HepG2 (cell line): ENCODE results near the gene P2RX6. TPM values are rescaled to one million over a fixed set of nuclear protein-coding genes. Genes with fewer than 3 reads are reported as not detected.
A peak's percentile ranks its signal among the peaks of the same experiment; 100 is the strongest.

Experiments used
- BCL3 ChIP-seq: sonication (generic); formaldehyde crosslinking; IDR thresholded peaks from 2 replicates; pipeline ENCODE4 v1.5.1; 2020; ENCODE audit warnings: mild to moderate bottlenecking, missing genetic modification reagents, moderate library complexity
- BRF2 ChIP-seq: sonication (generic); formaldehyde crosslinking; IDR thresholded peaks from 2 replicates; pipeline ENCODE4 v1.8.1; 2022; ENCODE audit warnings: mild to moderate bottlenecking, missing genetic modification reagents
- FOXP4 ChIP-seq: sonication (generic); formaldehyde crosslinking; IDR thresholded peaks from 2 replicates; pipeline ENCODE4 v1.4.0; 2020; ENCODE audit warnings: missing genetic modification reagents
- GMEB2 ChIP-seq: IDR thresholded peaks from 2 replicates; pipeline ENCODE4 v1.6.1; 2016; ENCODE audit warnings: missing biosample characterization, missing genetic modification reagents, low read depth
- IKZF5 ChIP-seq: IDR thresholded peaks from 2 replicates; pipeline ENCODE4 v1.6.1; 2018; ENCODE audit warnings: missing genetic modification reagents, mild to moderate bottlenecking, missing compliant biosample characterization
- KDM4B ChIP-seq: sonication (generic); formaldehyde crosslinking; IDR thresholded peaks from 2 replicates; pipeline ENCODE4 v1.4.0; 2020; ENCODE audit warnings: missing genetic modification reagents
- KLF6 ChIP-seq: IDR thresholded peaks from 2 replicates; pipeline ENCODE4 v1.8.0; 2016; ENCODE audit warnings: missing biosample characterization, missing genetic modification reagents
- MIER3 ChIP-seq: IDR thresholded peaks from 2 replicates; pipeline ENCODE4 v1.6.1; 2016; ENCODE audit warnings: missing compliant biosample characterization, borderline replicate concordance
- NR0B2 ChIP-seq: sonication (generic); formaldehyde crosslinking; IDR thresholded peaks from 2 replicates; pipeline ENCODE4 v1.4.0; 2020; ENCODE audit warnings: mild to moderate bottlenecking, missing genetic modification reagents
- POLR2G ChIP-seq: fragments of 200-400 bp; formaldehyde crosslinking; IDR thresholded peaks from 2 replicates; pipeline ENCODE4 v1.6.1; 2018; ENCODE audit warnings: mild to moderate bottlenecking, low read depth, low read length, moderate library complexity
- REPIN1 ChIP-seq: sonication (generic); formaldehyde crosslinking; IDR thresholded peaks from 2 replicates; pipeline ENCODE4 v1.8.0; 2022; ENCODE audit warnings: missing genetic modification reagents, low read depth, mild to moderate bottlenecking, borderline replicate concordance
- SALL1 ChIP-seq: sonication (generic); formaldehyde crosslinking; IDR thresholded peaks from 2 replicates; pipeline ENCODE4 v1.8.0; 2022; ENCODE audit warnings: mild to moderate bottlenecking, missing genetic modification reagents
- SRY ChIP-seq: sonication (generic); formaldehyde crosslinking; IDR thresholded peaks from 2 replicates; pipeline ENCODE4 v1.8.0; 2022; ENCODE audit warnings: mild to moderate bottlenecking, missing genetic modification reagents
- TARDBP ChIP-seq: sonication (generic); formaldehyde crosslinking; IDR thresholded peaks from 2 replicates; pipeline ENCODE4 v1.8.0; 2022; ENCODE audit warnings: mild to moderate bottlenecking, missing genetic modification reagents
- ZBTB46 ChIP-seq: sonication (generic); formaldehyde crosslinking; IDR thresholded peaks from 2 replicates; pipeline ENCODE4 v1.4.0; 2020; ENCODE audit warnings: mild to moderate bottlenecking, missing genetic modification reagents, borderline replicate concordance
- ZIK1 ChIP-seq: sonication (generic); formaldehyde crosslinking; IDR thresholded peaks from 2 replicates; pipeline ENCODE4 v1.5.0; 2020; ENCODE audit warnings: mild to moderate bottlenecking, low read depth, missing genetic modification reagents, borderline replicate concordance
- ZNF10 ChIP-seq: sonication (generic); formaldehyde crosslinking; IDR thresholded peaks from 2 replicates; pipeline ENCODE4 v1.4.0; 2020; ENCODE audit warnings: mild to moderate bottlenecking, low read depth, missing genetic modification reagents, borderline replicate concordance
- ZNF75D ChIP-seq: sonication (generic); formaldehyde crosslinking; IDR thresholded peaks from 2 replicates; pipeline ENCODE4 v1.8.1; 2023; ENCODE audit warnings: missing genetic modification reagents, mild to moderate bottlenecking, borderline replicate concordance
- ZNF788 ChIP-seq: sonication (generic); formaldehyde crosslinking; IDR thresholded peaks from 2 replicates; pipeline ENCODE4 v1.5.0; 2020; ENCODE audit warnings: mild to moderate bottlenecking, missing genetic modification reagents, borderline replicate concordance
- polyA plus RNA-seq, 8 experiments: library from polyadenylated mRNA; depleted of rRNA in 3 of 8; stranded (reverse) in 7 of 8; unstranded in 1 of 8; fragments of >200 nt; fragmentation: Illumina TruSeq in 4 of 8; extraction: Trizol in 4 of 8; gene quantifications; 2 replicates each; pipeline versions ENCODE4 v1.2.1 to v1.2.3, GENCODE V29; 2011 to 2016; ENCODE audit warnings: low read depth in 4 of 8, missing spikeins in 1 of 8, mixed read lengths in 1 of 8; ENCODE audit not compliant: insufficient read depth in 1 of 8
- total RNA-seq, 5 experiments: library from RNA; depleted of rRNA; stranded (reverse); fragments of >200 nt; fragmentation: Illumina TruSeq; extraction: Trizol; gene quantifications; 2 replicates each; pipeline ENCODE4 v1.2.3, GENCODE V29; 2016; ENCODE audit warnings: low read depth in 1 of 5

The P2RX6 gene
- total and polyA plus RNA-seq, 2 of the 13 experiments (the other 11 are each of a cell fraction or from before 2014, with no cell fraction given) = 0.04 to 0.12 TPM

GRCh38 chr22:20979940-20980453 is 35.0 kb upstream of the P2RX6 start (continued):
- no peak for TF ChIP-seq GMEB2
- 0 out of 2 replicates have a peak, but pooled peaks have one; percentile 49 for TF ChIP-seq MIER3
- TF ChIP-seq ZNF75D (CRISPR knock-in tag) = no peak
- no peak for TF ChIP-seq ZBTB46 (CRISPR knock-in tag)
- TF ChIP-seq NR0B2 (CRISPR knock-in tag) = no peak
- TF ChIP-seq ZNF10 (CRISPR knock-in tag) = no peak
- no peak for TF ChIP-seq SRY (CRISPR knock-in tag)
- 0 out of 2 replicates have a peak, but pooled peaks have one; percentile 17 for TF ChIP-seq KDM4B
- TF ChIP-seq FOXP4 (CRISPR knock-in tag) = 0 out of 2 replicates have a peak, but pooled peaks have one; percentile 55
- TF ChIP-seq ZIK1 (CRISPR knock-in tag) = 0 out of 2 replicates have a peak, but pooled peaks have one; percentile 48
- 0 out of 2 replicates have a peak, but pooled peaks have one; percentile 41 for TF ChIP-seq BCL3 (CRISPR knock-in tag)
- 0 out of 2 replicates have a peak, but pooled peaks have one; percentile 39 for TF ChIP-seq REPIN1 (CRISPR knock-in tag)
- 0 out of 2 replicates have a peak, but pooled peaks have one; percentile 35 for TF ChIP-seq IKZF5 (CRISPR knock-in tag)
- no peak for TF ChIP-seq BRF2 (CRISPR knock-in tag)
- TF ChIP-seq SALL1 (CRISPR knock-in tag) = peak; percentile 73; the same call in 1 of the 2 replicates
- peak; percentile 40; the same call in 1 of the 2 replicates for TF ChIP-seq POLR2G
- TF ChIP-seq KLF6 = peak; percentile 30; the same call in 1 of the 2 replicates
- peak; percentile 60; the same call in 1 of the 2 replicates for TF ChIP-seq TARDBP (CRISPR knock-in tag)
- TF ChIP-seq ZNF788 = peak; percentile 52; the same call in 1 of the 2 replicates
